SK-N-SH treated with all-trans-retinoic acid at 6 μM for 48 hours (cell line): ENCODE data around the gene PLIN5.

Experiments used
- TCF4 ChIP-seq: fragments of 250-450 bp; sonication (Bioruptor Pico); IDR thresholded peaks from 2 replicates; pipeline ENCODE4 v1.8.0; 2021; ENCODE audit warnings: mild to moderate bottlenecking, moderate library complexity, borderline replicate concordance
- TOX ChIP-seq: fragments of 250-450 bp; sonication (Bioruptor Pico); IDR thresholded peaks from 2 replicates; pipeline ENCODE4 v1.8.0; 2021; ENCODE audit warnings: mild to moderate bottlenecking, moderate library complexity, borderline replicate concordance
- ZFP30 ChIP-seq: fragments of 450-650 bp; formaldehyde crosslinking; IDR thresholded peaks from 2 replicates; pipeline ENCODE4 v1.5.0; 2022; ENCODE audit warnings: mild to moderate bottlenecking, moderate library complexity
- ZNF70 ChIP-seq: fragments of 450-650 bp; formaldehyde crosslinking; IDR thresholded peaks from 2 replicates; pipeline ENCODE4 v1.5.0; 2020; ENCODE audit warnings: mild to moderate bottlenecking, moderate library complexity

DNA sequence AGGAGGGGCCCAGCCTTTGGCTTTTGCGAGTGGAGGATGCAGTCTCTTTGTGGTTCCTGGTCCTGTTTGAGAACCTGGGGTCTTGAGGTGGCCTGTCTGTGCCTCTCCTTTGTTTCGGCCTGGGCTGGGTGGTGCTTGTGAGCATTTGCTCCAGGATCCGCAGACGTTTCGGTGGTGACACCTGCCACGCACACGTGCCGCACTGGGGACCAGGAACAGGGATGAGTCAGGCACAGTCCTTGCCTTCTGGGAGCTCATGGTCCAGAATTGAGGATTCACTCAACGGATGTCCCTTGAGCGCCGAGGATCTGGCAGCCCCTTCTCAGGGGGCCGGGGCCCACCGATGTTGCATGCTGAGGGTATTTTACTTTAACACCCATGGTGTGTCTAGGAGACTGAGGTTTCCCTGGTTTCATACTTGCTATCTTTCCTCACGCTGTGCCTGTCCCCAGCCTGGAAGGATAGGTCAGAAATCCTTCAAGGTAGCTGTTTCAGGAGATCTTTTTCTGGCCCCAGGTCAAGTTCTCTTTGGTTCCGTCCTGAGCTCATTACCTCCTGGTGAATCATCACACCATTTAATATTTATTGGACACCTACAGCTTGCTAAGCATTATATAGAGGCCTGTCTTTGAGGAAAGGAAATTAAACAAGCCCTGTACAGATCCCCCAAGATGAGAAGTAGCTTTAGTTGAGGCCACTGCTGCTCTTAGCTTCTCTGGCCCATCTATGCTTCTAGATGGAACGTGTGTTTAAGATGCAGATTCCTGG lies 57.8 kb downstream of the PLIN5 start:
- TF ChIP-seq TCF4 (CRISPR knock-in tag) (no peak), ZNF70 (CRISPR knock-in tag) (no peak), TOX (CRISPR knock-in tag) (no peak), ZFP30 (CRISPR knock-in tag) (no peak)
